HG03280 (cell line): Measurements from ENCODE around the gene RIN1.
"Not testable (repeated sequence)": the region's sequence is repeated elsewhere in the genome, so short reads cannot be mapped to it uniquely, and the experiment has no call there.

ENCODE experiments used
- ATAC-seq: cut with Tn5 transposase; IDR thresholded peaks from one replicate; pipeline ENCODE4 v1.9.1; 2021; ENCODE audit warnings: mild to moderate bottlenecking, moderate library complexity; ENCODE audit not compliant: unreplicated experiment

RIN1 gene

GRCh38 chr11:66336234-66337102 is at the start of gene RIN1:
RIN1 (minus strand) TSS chr11:66336434; CDS start chr11:66336402, 32 bp downstream.
- peak; percentile 65 for ATAC-seq

- not testable (repeated sequence) for ATAC-seq
These were observed 48.1 kb upstream of the RIN1 start for GRCh38 chr11:66384316-66384715.

GRCh38 chr11:66380264-66380663 is 44.0 kb upstream of the RIN1 start:
- ATAC-seq = not testable (repeated sequence)

GRCh38 chr11:66373690-66374287 is 37.6 kb upstream of the RIN1 start:
- ATAC-seq = not testable (repeated sequence)

- no peak for ATAC-seq
These were observed 37.0 kb upstream of the RIN1 start for GRCh38 chr11:66373265-66373664.

- peak; percentile 60 for ATAC-seq
These were observed 35.6 kb upstream of the RIN1 start, which contains the start of gene SLC29A2 for GRCh38 chr11:66371627-66372415. SLC29A2 (minus strand) TSS chr11:66371760; CDS start chr11:66371591, 169 bp downstream.

GRCh38 chr11:66369073-66369894 is 33.0 kb upstream of the RIN1 start:
- no peak for ATAC-seq

- ATAC-seq = no peak
These were observed 32.2 kb upstream of the RIN1 start for GRCh38 chr11:66368484-66368883.

- ATAC-seq = no peak
These were observed 31.5 kb upstream of the RIN1 start for GRCh38 chr11:66367561-66368312.

GRCh38 chr11:66366844-66367477 is 30.7 kb upstream of the RIN1 start:
- ATAC-seq = no peak

- ATAC-seq = no peak
These were observed 29.7 kb upstream of the RIN1 start for GRCh38 chr11:66365711-66366619.

- ATAC-seq = no peak
These were observed 28.9 kb upstream of the RIN1 start for GRCh38 chr11:66365166-66365565.

- ATAC-seq = no peak
These were observed 27.7 kb upstream of the RIN1 start for GRCh38 chr11:66363805-66364535.

GRCh38 chr11:66363187-66363601 is 27.0 kb upstream of the RIN1 start:
- no peak for ATAC-seq

- ATAC-seq = no peak
These were observed 26.4 kb upstream of the RIN1 start for GRCh38 chr11:66362481-66363147.

GRCh38 chr11:66361502-66361941 is 25.3 kb upstream of the RIN1 start:
- no peak for ATAC-seq
